Activated naive CD8-positive, alpha-beta T cell treated with anti-CD3 and anti-CD28 coated beads for 36 hours (primary cell): ENCODE results near the gene ANK3. TPM values are rescaled to one million over a fixed set of nuclear protein-coding genes. Genes with fewer than 3 reads are reported as not detected.

Source experiments
- DNase-seq: peaks from one replicate; pipeline ENCODE4 v3.0.0; 2021
- H3K27ac Mint-ChIP-seq: one replicate; pipeline ENCODE4 v1.8.0; 2022; ENCODE audit warnings: mild to moderate bottlenecking, moderate library complexity, mixed read lengths
- H3K27me3 Mint-ChIP-seq: one replicate; pipeline ENCODE4 v1.8.0; 2022; ENCODE audit warnings: mild to moderate bottlenecking, mixed read lengths
- H3K36me3 Mint-ChIP-seq: one replicate; pipeline ENCODE4 v1.8.0; 2021; ENCODE audit warnings: mild to moderate bottlenecking, mixed read lengths
- H3K4me1 Mint-ChIP-seq: one replicate; pipeline ENCODE4 v1.8.0; 2021; ENCODE audit warnings: mixed read lengths
- H3K4me3 Mint-ChIP-seq: one replicate; pipeline ENCODE4 v1.8.0; 2022; ENCODE audit warnings: mild to moderate bottlenecking, moderate library complexity, mixed read lengths
- H3K9me3 Mint-ChIP-seq: one replicate; pipeline ENCODE4 v1.8.0; 2022; ENCODE audit warnings: mixed read lengths
- total RNA-seq, 2 experiments: library from RNA; stranded (reverse); gene quantifications; one replicate each; pipeline ENCODE4 v1.2.3, GENCODE V29; 2021

Gene ANK3
- total RNA-seq, 2 experiments from 2014 or later: 1.3 to 1.7 TPM

- H3K36me3 Mint-ChIP-seq: no peaks in the 10 kb centered on the region
- no peaks in the 10 kb centered on the region for H3K27me3 Mint-ChIP-seq
- no peak overlapping the region for H3K4me3 Mint-ChIP-seq
- DNase-seq: no peak
- H3K9me3 Mint-ChIP-seq: no peaks in the 10 kb centered on the region
- no peak overlapping the region for H3K27ac Mint-ChIP-seq
- H3K4me1 Mint-ChIP-seq: no peaks in the 10 kb centered on the region
Measured at GRCh38 chr10:60006062-60006461, 383.6 kb downstream of the ANK3 start.

DNA sequence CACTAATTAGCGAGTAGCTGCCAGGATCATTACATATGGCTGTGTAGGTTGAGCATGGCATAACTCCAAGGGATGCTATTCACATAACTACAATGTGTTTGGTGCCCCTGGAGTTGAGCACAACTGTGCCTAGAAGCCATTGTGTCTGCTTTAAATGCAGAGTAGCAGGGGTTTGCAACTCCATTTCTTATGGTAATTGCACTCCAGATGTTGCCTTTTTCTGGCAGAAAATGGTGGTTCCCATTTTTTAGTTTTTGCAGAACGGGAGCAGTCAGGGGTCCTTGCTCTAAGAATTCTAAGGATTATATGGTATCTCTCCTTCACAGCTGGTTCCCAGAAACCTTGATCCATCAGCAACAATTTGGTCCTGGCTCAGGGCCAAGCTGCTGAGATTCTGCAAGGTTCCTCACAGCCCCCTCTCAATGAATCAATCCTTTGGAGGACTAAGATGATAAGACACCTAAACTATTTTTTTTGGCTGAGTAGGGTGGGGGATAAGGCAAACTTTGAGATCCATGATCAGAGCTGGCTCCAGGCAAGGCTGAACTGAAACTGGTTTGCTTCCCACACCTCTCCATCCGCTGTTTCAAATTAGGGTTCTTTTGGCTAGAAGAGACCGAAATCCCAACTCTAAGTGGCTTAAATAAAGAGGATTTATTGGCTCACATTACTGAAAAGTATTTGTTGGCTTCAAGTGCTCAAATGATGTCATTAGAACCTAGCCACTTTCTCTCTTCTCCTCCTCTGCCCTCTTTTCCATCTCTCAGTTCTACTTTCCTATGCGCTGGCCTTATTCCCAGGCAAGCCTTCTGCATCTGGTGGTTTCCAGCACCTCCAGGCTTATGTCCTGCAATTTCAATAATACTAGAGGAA, 385.8 kb downstream of the ANK3 start:
- Mint-ChIP-seq H3K27ac (no peak overlapping the region), H3K27me3 (no peaks in the 10 kb centered on the region), H3K4me3 (no peak overlapping the region), H3K36me3 (no peaks in the 10 kb centered on the region), H3K9me3 (no peaks in the 10 kb centered on the region), H3K4me1 (peaks cover 8% of the 10 kb centered on the region)
- DNase-seq: no peak

DNA sequence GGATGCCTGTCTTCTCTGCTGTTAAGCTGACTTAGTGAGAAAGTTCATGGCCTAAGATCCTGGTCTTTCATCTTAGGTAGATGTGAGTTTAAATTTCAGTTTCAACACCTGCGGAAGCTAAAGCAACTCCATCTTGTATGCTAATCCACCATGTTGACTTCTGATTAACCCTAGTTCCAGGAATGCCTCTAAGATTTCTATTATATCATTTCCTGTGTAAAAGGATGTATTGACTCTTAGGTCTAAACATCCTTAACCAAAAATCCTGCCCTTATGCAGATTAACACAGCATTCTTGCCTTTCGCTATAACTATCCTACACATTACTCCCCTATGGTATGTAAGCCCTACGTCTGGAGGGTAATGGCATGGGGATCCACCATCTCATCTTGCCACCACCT, 388.9 kb downstream of the ANK3 start:
- Mint-ChIP-seq H3K4me3 (no peak overlapping the region), H3K4me1 (peaks cover 9% of the 10 kb centered on the region), H3K9me3 (no peaks in the 10 kb centered on the region), H3K27me3 (peaks cover 5% of the 10 kb centered on the region), H3K27ac (no peak overlapping the region), H3K36me3 (no peaks in the 10 kb centered on the region)
- no peak for DNase-seq

DNA sequence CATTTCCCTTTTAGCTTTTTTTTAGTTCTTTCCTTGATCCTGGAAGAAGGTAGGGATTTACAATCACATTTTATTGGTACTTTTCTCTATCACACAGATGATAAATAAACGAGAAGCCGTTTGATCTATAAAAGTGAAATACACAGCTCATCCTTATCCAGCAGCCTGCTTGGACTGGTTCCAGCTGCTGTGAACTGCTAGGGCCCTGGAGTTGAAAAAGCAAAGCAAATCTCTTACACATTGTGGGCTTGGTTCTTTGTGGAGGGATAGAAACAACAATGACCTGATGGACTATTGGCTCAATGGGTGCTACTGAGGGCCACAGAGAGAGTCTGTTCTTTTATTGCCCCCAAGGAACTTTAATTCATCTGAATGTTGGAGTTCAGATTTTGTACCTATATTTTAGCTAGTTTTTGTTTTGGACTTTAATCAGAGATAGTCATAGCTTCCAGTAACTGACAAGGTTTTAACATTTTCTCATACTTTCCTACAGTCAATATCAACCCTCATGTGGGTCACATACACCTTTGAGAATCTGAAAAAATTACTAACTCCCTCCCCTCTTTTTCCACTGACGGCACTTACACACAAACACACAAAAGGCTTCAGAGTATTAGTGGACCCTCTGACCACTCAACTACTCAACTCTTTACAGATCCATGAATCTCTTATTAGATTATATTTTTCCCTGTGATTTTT, 391.7 kb downstream of the ANK3 start:
- H3K36me3 Mint-ChIP-seq: no peaks in the 10 kb centered on the region
- H3K4me3 Mint-ChIP-seq: no peak overlapping the region
- H3K27me3 Mint-ChIP-seq: peaks cover 11% of the 10 kb centered on the region
- H3K27ac Mint-ChIP-seq: no peak overlapping the region
- no peaks in the 10 kb centered on the region for H3K9me3 Mint-ChIP-seq
- DNase-seq: no peak
- peaks cover 9% of the 10 kb centered on the region for H3K4me1 Mint-ChIP-seq

DNA sequence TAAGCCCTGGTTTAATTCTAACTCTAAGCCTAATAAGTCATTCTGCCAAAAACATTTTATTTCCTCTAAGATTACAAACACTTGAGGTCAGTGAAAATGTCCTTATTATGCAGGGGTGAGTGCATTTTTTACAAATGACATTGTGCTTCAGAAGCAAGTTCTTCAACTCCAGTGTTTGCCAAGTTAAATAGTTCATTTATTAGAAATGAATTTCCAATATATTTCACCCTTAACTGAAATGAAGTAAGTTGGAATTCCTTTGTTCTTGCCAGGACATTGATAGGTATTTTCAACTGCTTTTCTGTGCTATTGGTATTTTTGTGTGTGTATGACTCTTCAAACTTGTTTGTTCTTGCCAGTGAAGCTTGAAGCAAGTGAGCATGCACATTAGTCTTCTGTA, 393.8 kb downstream of the ANK3 start:
- DNase-seq: no peak
- Mint-ChIP-seq H3K9me3 (no peaks in the 10 kb centered on the region), H3K4me3 (no peak overlapping the region), H3K27ac (no peak overlapping the region), H3K4me1 (peaks cover 12% of the 10 kb centered on the region), H3K27me3 (peaks cover 17% of the 10 kb centered on the region), H3K36me3 (no peaks in the 10 kb centered on the region)

- H3K27me3 Mint-ChIP-seq: peaks cover 25% of the 10 kb centered on the region
- H3K27ac Mint-ChIP-seq: no peak overlapping the region
- H3K4me3 Mint-ChIP-seq: no peak overlapping the region
- peaks cover 6% of the 10 kb centered on the region for H3K4me1 Mint-ChIP-seq
- no peaks in the 10 kb centered on the region for H3K9me3 Mint-ChIP-seq
- no peaks in the 10 kb centered on the region for H3K36me3 Mint-ChIP-seq
- DNase-seq: no peak
Measured at GRCh38 chr10:59993931-59994330, 395.7 kb downstream of the ANK3 start.

- no peak overlapping the region for H3K4me3 Mint-ChIP-seq
- DNase-seq: no peak
- peaks cover 4% of the 10 kb centered on the region for H3K4me1 Mint-ChIP-seq
- H3K27me3 Mint-ChIP-seq: peaks cover 20% of the 10 kb centered on the region
- no peaks in the 10 kb centered on the region for H3K9me3 Mint-ChIP-seq
- no peaks in the 10 kb centered on the region for H3K36me3 Mint-ChIP-seq
- H3K27ac Mint-ChIP-seq: no peak overlapping the region
Measured at GRCh38 chr10:59991661-59992060, 398.0 kb downstream of the ANK3 start.

GRCh38 chr10:59991117-59991516, 398.6 kb downstream of the ANK3 start:
- Mint-ChIP-seq H3K4me3 (no peak overlapping the region), H3K27me3 (peaks cover 20% of the 10 kb centered on the region), H3K9me3 (no peaks in the 10 kb centered on the region), H3K27ac (no peak overlapping the region), H3K4me1 (peaks cover 4% of the 10 kb centered on the region), H3K36me3 (no peaks in the 10 kb centered on the region)
- DNase-seq: no peak

DNA sequence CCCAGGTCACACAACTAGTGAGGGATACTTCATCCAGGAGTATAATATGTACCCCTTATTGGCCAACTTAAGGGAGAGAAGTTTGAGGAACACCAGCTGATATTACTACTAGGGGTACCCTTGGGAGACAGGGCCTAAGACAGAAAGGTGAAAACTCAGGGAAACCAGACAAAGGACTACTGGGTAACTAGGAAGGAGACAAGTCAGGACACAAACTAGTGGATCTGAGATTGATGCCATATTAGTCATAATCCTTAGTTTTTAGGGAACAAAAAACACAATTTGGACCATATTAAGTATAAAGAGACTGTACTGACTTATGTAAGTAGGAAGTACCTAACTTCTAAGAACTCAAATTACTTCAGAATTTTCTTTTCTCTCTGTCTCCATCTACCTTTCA, 404.0 kb downstream of the ANK3 start:
- Mint-ChIP-seq H3K4me3 (no peak overlapping the region), H3K36me3 (no peaks in the 10 kb centered on the region), H3K9me3 (no peaks in the 10 kb centered on the region), H3K27ac (no peak overlapping the region), H3K4me1 (no peaks in the 10 kb centered on the region), H3K27me3 (peaks cover 8% of the 10 kb centered on the region)
- DNase-seq: no peak

DNA sequence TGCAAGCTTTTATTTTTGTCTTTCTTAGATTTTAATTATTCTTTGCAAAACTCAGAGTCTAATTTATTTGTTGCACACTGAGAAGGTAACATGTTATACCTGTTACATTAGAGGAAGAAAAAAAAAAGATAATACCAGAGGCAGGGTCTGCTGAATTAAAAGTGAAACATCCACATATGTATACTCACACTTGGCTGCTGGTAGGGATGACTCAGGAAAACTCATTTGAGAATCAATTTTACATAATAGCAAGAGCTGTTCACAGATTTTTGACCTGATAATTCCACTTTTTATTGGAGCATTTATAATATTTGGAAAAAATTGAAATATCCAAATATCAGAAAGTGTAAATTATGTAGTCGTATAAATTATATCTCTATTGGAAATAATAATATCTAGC, 405.3 kb downstream of the ANK3 start:
- peaks cover 4% of the 10 kb centered on the region for H3K27me3 Mint-ChIP-seq
- H3K27ac Mint-ChIP-seq: no peak overlapping the region
- no peaks in the 10 kb centered on the region for H3K36me3 Mint-ChIP-seq
- no peak overlapping the region for H3K4me3 Mint-ChIP-seq
- H3K9me3 Mint-ChIP-seq: no peaks in the 10 kb centered on the region
- no peaks in the 10 kb centered on the region for H3K4me1 Mint-ChIP-seq
- no peak for DNase-seq

- Mint-ChIP-seq H3K27me3 (no peaks in the 10 kb centered on the region), H3K36me3 (peaks cover 6% of the 10 kb centered on the region), H3K4me1 (no peaks in the 10 kb centered on the region), H3K27ac (no peak overlapping the region), H3K4me3 (no peak overlapping the region), H3K9me3 (peaks cover 12% of the 10 kb centered on the region)
- DNase-seq: no peak
Measured at GRCh38 chr10:59980356-59980755, 409.3 kb downstream of the ANK3 start.

DNA sequence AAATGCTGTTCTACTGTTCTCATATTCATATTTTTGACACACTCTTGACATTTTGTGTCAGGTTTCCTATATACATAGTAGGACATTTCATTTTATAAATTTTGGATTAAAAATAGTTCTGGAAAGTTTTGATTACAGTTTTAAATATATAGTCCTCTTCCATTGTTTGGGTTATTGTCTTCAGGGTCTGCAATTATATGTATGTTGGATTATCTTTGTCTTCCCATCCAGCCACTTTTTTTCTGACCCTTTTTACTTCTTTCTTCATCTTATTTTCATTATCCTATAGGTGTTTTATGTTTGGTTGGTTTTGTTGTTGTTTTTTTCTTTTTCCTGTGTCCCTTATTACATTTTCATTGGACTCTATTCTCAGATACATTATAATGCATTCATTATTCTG, 412.2 kb downstream of the ANK3 start:
- no peaks in the 10 kb centered on the region for H3K27me3 Mint-ChIP-seq
- H3K4me3 Mint-ChIP-seq: no peak overlapping the region
- H3K27ac Mint-ChIP-seq: no peak overlapping the region
- peaks cover 12% of the 10 kb centered on the region for H3K9me3 Mint-ChIP-seq
- H3K36me3 Mint-ChIP-seq: peaks cover 6% of the 10 kb centered on the region
- DNase-seq: no peak
- H3K4me1 Mint-ChIP-seq: no peaks in the 10 kb centered on the region

- Mint-ChIP-seq H3K27me3 (no peaks in the 10 kb centered on the region), H3K4me3 (no peak overlapping the region), H3K4me1 (no peaks in the 10 kb centered on the region), H3K9me3 (peaks cover 12% of the 10 kb centered on the region), H3K27ac (no peak overlapping the region), H3K36me3 (peaks cover 6% of the 10 kb centered on the region)
- DNase-seq: no peak
Measured at GRCh38 chr10:59976909-59977308, 412.8 kb downstream of the ANK3 start.
